Karpas-422 (cell line): ENCODE results near the gene SOBP. TPM values are rescaled to one million over a fixed set of nuclear protein-coding genes. Genes with fewer than 3 reads are reported as not detected.

Experiments
- DNase-seq: peaks from one replicate; pipeline ENCODE4 v3.0.0-alpha.2; 2015
- H2AFZ ChIP-seq: fragments of 200-600 bp; sonication (generic); 2 replicates; pipeline ENCODE4 v1.6.1; 2014; ENCODE audit warnings: antibody characterized with exemption, low read length, mixed read lengths
- H3K27ac ChIP-seq: fragments of 200-600 bp; sonication (generic); 2 replicates; pipeline ENCODE4 v1.5.1; 2014; ENCODE audit warnings: mild to moderate bottlenecking, low read length, moderate library complexity
- H3K27me3 ChIP-seq: fragments of 200-600 bp; sonication (generic); 2 replicates; pipeline ENCODE4 v1.6.1; 2014; ENCODE audit warnings: low read length, mixed read lengths
- H3K36me3 ChIP-seq: fragments of 200-600 bp; sonication (generic); 2 replicates; pipeline ENCODE4 v1.6.1; 2014; ENCODE audit warnings: low read length, mixed read lengths; ENCODE audit not compliant: insufficient read depth
- H3K4me1 ChIP-seq: fragments of 200-600 bp; sonication (generic); 2 replicates; pipeline ENCODE4 v1.6.1; 2014; ENCODE audit warnings: mild to moderate bottlenecking, low read length, mixed read lengths
- H3K4me2 ChIP-seq: fragments of 200-600 bp; sonication (generic); 2 replicates; pipeline ENCODE4 v1.6.1; 2014; ENCODE audit warnings: low read length, low read depth, mild to moderate bottlenecking; ENCODE audit not compliant: poor library complexity, severe bottlenecking
- H3K4me3 ChIP-seq: fragments of 200-600 bp; sonication (generic); 2 replicates; pipeline ENCODE4 v1.5.1; 2014; ENCODE audit warnings: mild to moderate bottlenecking, antibody characterized with exemption, low read length, mixed read lengths
- H3K79me2 ChIP-seq: fragments of 200-600 bp; sonication (generic); 2 replicates; pipeline ENCODE4 v1.6.1; 2014; ENCODE audit warnings: mild to moderate bottlenecking, low read length, mixed read lengths
- H3K9ac ChIP-seq: fragments of 200-600 bp; sonication (generic); 2 replicates; pipeline ENCODE4 v1.6.0; 2014; ENCODE audit warnings: low read length
- H3K9me2 ChIP-seq: fragments of 200-600 bp; sonication (generic), shearing (Covaris generic); replicated peaks from 2 replicates; pipeline ENCODE4 v1.6.0; 2014; ENCODE audit warnings: mild to moderate bottlenecking, low read length, moderate library complexity; ENCODE audit not compliant: insufficient read depth
- H3K9me3 ChIP-seq: fragments of 300-700, 200-600 bp; sonication (generic); 2 replicates; pipeline ENCODE4 v1.6.1; 2014; ENCODE audit warnings: low read length, mixed read lengths
- H4K20me1 ChIP-seq: fragments of 200-600 bp; sonication (generic); 2 replicates; pipeline ENCODE4 v1.6.1; 2014; ENCODE audit warnings: mild to moderate bottlenecking, antibody characterized with exemption, low read length, low read depth; ENCODE audit not compliant: insufficient read depth
- total RNA-seq: library from RNA; depleted of rRNA; stranded (reverse); fragments of >200 nt; shearing (Covaris generic); gene quantifications from 2 replicates; pipeline ENCODE4 v1.2.3, GENCODE V29; 2014; ENCODE audit warnings: low replicate concordance; rRNA removed

Gene SOBP, protein sequence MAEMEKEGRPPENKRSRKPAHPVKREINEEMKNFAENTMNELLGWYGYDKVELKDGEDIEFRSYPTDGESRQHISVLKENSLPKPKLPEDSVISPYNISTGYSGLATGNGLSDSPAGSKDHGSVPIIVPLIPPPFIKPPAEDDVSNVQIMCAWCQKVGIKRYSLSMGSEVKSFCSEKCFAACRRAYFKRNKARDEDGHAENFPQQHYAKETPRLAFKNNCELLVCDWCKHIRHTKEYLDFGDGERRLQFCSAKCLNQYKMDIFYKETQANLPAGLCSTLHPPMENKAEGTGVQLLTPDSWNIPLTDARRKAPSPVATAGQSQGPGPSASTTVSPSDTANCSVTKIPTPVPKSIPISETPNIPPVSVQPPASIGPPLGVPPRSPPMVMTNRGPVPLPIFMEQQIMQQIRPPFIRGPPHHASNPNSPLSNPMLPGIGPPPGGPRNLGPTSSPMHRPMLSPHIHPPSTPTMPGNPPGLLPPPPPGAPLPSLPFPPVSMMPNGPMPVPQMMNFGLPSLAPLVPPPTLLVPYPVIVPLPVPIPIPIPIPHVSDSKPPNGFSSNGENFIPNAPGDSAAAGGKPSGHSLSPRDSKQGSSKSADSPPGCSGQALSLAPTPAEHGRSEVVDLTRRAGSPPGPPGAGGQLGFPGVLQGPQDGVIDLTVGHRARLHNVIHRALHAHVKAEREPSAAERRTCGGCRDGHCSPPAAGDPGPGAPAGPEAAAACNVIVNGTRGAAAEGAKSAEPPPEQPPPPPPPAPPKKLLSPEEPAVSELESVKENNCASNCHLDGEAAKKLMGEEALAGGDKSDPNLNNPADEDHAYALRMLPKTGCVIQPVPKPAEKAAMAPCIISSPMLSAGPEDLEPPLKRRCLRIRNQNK
- total RNA-seq: 16.1 and 17.8 TPM in 2 replicates

DNA sequence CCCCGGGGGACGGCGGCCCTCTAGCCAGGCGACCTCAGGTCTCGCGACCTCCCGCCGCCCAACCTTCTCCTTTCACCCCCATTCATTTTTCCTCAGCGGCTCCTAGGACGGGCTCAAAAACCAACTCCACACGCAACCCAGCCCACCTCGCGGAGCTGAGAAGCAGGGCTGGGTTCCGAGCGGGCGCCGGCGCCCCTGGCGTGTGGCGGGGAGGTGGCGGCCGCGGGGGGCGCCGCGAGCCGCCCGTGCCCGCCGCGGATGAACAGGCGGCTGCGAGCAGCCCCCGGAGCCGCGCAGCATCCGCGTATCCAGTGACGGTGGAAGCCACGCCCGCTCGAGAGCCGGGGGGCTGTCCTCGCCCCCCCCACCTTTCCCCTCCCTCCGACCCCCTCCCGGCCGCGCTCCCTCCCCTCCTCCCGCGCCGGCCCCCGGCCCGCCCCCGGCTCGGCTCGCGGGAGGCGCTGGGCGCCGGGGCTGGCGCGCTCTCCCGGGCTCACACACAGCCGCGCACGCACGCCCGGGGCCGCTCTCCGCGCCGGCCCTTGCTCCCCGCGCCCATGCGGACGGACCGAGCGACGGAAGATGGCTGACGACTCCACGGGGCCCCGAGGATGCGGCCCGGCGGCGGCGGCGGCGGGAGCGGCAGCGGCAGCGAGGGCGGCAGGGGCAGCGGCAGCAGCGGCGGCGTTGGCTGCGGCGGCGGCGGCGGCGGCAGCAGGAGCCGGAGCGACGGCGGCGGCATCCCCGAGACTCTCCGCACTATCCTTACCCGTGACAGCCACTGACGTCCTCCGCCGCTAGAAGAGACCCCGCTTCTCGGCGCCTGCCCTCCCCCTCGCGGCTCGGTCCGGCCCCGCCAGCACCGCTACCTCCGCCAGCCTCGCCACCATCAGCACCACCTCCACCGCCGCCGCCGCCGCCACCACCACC is at the start of gene SOBP:
TSS of gene SOBP (plus strand) at position 482 of the 930 bp plus-strand sequence. CDS start 500 bp downstream, outside the sequence.
- Histone ChIP-seq H3K27me3 (no peaks in the 10 kb centered on the region), H2AFZ (peak within 1 kb of the TSS; percentile 83)
- peak; percentile 94 for DNase-seq

DNA sequence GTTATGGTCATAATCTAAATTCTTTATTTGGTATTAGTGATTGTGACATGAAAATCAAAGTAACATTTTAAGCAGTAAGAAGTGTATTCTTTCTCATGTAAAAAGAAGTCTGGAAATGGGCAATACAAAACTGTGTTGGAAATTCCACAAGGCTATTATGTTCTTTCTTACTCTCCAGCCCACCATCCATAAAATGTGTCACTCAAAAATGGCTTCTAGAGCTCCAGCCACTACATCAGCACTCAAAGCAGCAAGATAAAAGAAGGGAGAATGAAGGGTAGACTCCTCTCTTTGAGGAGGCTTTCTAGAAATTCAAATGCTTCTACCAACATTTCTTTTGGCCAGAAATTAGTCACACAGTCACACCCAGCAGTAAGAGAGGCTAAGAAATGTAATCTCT is 49.0 kb upstream of the SOBP start:
- DNase-seq: no peak
- no peaks in the 10 kb centered on the region for H3K9me3 ChIP-seq
- no peaks in the 10 kb centered on the region for H3K36me3 ChIP-seq
- no peaks in the 10 kb centered on the region for H3K9me2 ChIP-seq
- no peak overlapping the region for H3K27ac ChIP-seq
- peaks cover 25% of the 10 kb centered on the region for H3K79me2 ChIP-seq
- no peak overlapping the region for H2AFZ ChIP-seq
- no peaks in the 10 kb centered on the region for H3K27me3 ChIP-seq
- no peak overlapping the region for H3K4me3 ChIP-seq
- no peaks in the 10 kb centered on the region for H4K20me1 ChIP-seq
- H3K9ac ChIP-seq: no peak overlapping the region
- H3K4me1 ChIP-seq: peaks cover 3% of the 10 kb centered on the region
- H3K4me2 ChIP-seq: no peak overlapping the region

More for the DNA sequence above, at the start of gene SOBP:
- Histone ChIP-seq H3K9me3 (no peaks in the 10 kb centered on the region), H4K20me1 (peaks cover 3% of the 10 kb centered on the region; the same call in 1 of the 2 replicates), H3K9ac (peak within 1 kb of the TSS; percentile 87), H3K79me2 (peaks cover 47% of the 10 kb centered on the region), H3K27ac (peak within 1 kb of the TSS; percentile 84), H3K9me2 (no peaks in the 10 kb centered on the region), H3K4me1 (peaks cover 43% of the 10 kb centered on the region), H3K4me3 (peak within 1 kb of the TSS; percentile 93), H3K36me3 (peaks cover 15% of the 10 kb centered on the region; the same call in 1 of the 2 replicates), H3K4me2 (peak within 1 kb of the TSS; percentile 91)

DNA sequence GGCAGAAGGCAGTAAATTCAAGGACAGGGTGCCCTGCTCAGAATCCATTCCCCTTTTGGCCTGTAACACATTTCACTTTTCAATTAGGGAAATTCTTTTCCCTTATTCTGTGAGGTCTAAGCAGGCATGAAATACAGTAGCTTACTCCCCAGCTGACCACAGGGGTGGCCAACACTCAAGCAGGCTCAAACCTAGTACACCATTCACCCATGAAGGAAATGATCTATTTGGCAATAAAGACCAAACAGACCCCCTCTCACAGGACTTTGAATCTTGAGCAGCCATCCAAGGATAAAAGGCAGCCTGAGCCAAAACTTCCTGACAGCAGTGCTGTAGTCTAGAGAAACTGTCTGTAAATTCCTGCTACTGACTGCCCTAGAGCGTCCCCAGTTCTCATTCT is 48.2 kb upstream of the SOBP start:
- Histone ChIP-seq H3K9ac (no peak overlapping the region), H3K79me2 (peaks cover 22% of the 10 kb centered on the region), H3K27ac (no peak overlapping the region), H3K9me2 (no peaks in the 10 kb centered on the region), H3K9me3 (no peaks in the 10 kb centered on the region), H3K4me2 (no peak overlapping the region), H3K4me3 (no peak overlapping the region), H4K20me1 (no peaks in the 10 kb centered on the region), H3K36me3 (no peaks in the 10 kb centered on the region), H3K27me3 (no peaks in the 10 kb centered on the region), H3K4me1 (no peaks in the 10 kb centered on the region), H2AFZ (no peak overlapping the region)
- no peak for DNase-seq

DNA sequence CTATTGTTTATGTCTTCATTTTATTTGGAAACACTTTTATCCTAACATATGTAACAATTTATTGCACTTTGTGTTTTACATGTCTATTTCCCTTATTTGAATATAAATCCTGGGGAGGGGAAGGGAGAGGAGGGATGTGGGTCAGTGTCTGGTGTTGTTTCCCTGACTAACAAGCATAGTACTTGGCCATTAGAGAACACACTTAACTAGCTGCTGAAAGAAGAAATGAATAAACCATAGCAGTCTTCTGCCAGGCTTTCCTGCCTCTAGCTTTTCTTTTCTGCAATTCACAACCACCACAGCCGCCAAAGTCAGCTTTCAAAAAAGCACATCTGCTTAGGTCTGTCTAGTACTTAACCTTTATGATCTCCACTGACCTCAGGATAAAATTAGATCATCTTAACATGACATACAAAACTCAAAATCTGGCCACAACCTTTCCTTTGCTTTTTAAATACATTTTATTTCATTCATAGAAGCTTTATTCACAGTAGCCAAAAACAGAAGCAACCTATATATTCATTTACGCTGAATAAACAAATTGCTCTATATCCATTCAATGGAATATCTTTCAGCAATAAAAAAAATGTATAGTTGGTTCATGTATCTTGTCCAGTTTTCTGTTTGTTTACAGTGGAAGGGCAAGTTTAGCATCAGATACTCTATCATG is 46.8 kb upstream of the SOBP start:
- H3K4me2 ChIP-seq: no peak overlapping the region

DNA sequence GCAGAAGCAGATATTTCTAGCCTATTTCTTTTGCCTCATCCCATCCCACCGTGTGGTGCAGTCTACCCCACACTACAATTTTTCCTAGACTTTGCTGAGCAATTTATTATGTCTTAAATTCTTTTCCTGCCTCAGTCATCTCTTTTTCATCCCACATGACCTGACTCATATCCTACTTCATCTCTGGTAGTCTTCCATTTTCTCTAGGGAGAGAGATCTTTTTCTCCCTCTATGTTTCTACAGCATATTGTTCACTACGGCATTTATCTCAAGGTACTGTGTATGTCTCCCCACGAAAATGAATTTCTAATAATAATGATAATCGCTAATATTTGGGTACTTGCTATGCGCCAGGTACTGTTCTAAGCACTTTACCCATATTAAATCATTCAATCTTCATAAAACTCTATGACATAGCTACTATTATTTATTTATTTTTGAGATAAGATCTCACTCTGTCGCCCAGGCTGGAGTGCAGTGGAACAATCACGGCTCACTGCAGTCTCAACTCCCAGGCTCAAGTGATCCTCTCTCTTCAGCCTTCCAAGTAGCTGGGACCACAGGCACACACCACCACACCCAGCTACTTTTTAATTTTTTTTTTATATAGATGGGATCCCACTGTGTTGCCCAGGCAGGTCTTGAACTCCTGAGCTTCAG is 46.2 kb upstream of the SOBP start:
- H3K9ac ChIP-seq: no peak overlapping the region
- H4K20me1 ChIP-seq: no peaks in the 10 kb centered on the region
- H3K4me3 ChIP-seq: no peak overlapping the region
- DNase-seq: no peak
- H3K9me2 ChIP-seq: no peaks in the 10 kb centered on the region
- peaks cover 12% of the 10 kb centered on the region for H3K9me3 ChIP-seq
- no peak overlapping the region for H3K27ac ChIP-seq
- H3K79me2 ChIP-seq: peaks cover 26% of the 10 kb centered on the region
- H3K4me2 ChIP-seq: no peak overlapping the region
- H2AFZ ChIP-seq: no peak overlapping the region
- H3K36me3 ChIP-seq: no peaks in the 10 kb centered on the region; the same call in 1 of the 2 replicates
- no peaks in the 10 kb centered on the region for H3K27me3 ChIP-seq
- H3K4me1 ChIP-seq: no peaks in the 10 kb centered on the region

More for the DNA sequence above, 46.8 kb upstream of the SOBP start:
- Histone ChIP-seq H3K9me2 (no peaks in the 10 kb centered on the region), H3K36me3 (no peaks in the 10 kb centered on the region; the same call in 1 of the 2 replicates), H3K27me3 (no peaks in the 10 kb centered on the region), H3K4me3 (no peak overlapping the region), H3K79me2 (peaks cover 30% of the 10 kb centered on the region), H3K9me3 (peaks cover 9% of the 10 kb centered on the region), H2AFZ (no peak overlapping the region), H3K27ac (no peak overlapping the region), H4K20me1 (no peaks in the 10 kb centered on the region), H3K9ac (no peak overlapping the region), H3K4me1 (no peaks in the 10 kb centered on the region)
- no peak for DNase-seq

DNA sequence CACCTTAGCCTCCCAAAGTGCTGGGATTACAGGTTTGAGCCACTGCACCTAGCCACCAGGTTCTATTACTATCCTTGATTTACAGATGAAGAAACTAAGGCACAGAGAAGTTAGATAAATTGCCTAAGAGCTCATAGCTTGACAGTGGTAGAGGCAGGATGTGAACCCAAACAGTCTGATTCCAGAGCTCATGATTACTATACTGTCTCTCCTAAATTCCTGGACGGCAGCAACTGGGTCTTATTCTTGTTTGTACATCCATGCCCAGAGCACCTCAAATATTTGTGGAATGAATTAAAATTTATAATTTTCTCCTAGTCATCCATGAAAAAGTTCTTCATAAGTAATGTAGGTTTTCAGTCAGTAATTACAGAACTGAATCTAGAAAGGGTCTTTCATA is 45.6 kb upstream of the SOBP start:
- no peak for DNase-seq
- no peak overlapping the region for H3K4me3 ChIP-seq
- H3K27me3 ChIP-seq: no peaks in the 10 kb centered on the region
- peaks cover 23% of the 10 kb centered on the region for H3K79me2 ChIP-seq
- no peaks in the 10 kb centered on the region for H3K9me2 ChIP-seq
- no peaks in the 10 kb centered on the region for H4K20me1 ChIP-seq
- H3K4me1 ChIP-seq: no peaks in the 10 kb centered on the region
- no peaks in the 10 kb centered on the region; the same call in 1 of the 2 replicates for H3K36me3 ChIP-seq
- no peak overlapping the region for H3K27ac ChIP-seq
- H3K9ac ChIP-seq: no peak overlapping the region
- H3K4me2 ChIP-seq: no peak overlapping the region
- H3K9me3 ChIP-seq: peaks cover 18% of the 10 kb centered on the region
- H2AFZ ChIP-seq: no peak overlapping the region

DNA sequence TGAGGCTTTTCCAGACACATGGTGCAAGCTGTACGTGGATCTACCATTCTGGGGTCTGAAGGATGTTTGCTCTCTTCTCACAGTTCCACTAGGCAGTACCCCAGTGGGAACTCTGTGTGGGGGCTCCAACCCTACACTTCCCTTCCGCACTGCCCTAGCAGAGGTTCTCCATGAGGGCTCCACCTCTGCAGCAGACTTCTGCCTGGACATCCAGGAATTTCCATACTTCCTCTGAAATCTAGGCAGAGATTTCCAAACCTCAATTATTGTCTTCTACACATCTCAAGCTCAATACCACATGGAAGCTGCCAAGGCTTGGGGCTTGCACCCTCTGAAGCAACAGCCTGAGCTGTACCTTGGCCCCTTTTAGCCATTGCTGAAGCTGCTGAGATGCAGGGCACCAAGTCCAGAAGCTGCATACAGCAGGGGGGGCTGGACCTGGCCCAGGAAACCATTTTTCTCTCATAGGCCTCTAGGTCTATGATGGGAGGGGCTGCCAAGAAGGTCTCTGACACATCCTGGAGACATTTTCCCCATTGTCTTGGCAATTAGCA is 42.2 kb upstream of the SOBP start:
- H3K9ac ChIP-seq: no peak overlapping the region
- H3K36me3 ChIP-seq: no peaks in the 10 kb centered on the region; the same call in 1 of the 2 replicates
- H3K9me3 ChIP-seq: peaks cover 24% of the 10 kb centered on the region
- no peaks in the 10 kb centered on the region for H3K9me2 ChIP-seq
- no peak overlapping the region for H3K27ac ChIP-seq
- H3K4me1 ChIP-seq: no peaks in the 10 kb centered on the region
- no peaks in the 10 kb centered on the region for H4K20me1 ChIP-seq
- no peak for DNase-seq
- no peak overlapping the region for H3K4me3 ChIP-seq
- H3K27me3 ChIP-seq: no peaks in the 10 kb centered on the region
- H3K79me2 ChIP-seq: peaks cover 31% of the 10 kb centered on the region
- H3K4me2 ChIP-seq: no peak overlapping the region
- H2AFZ ChIP-seq: no peak overlapping the region
